B cell (primary cell): ENCODE measurements around the gene SLC30A1. TPM values are rescaled to one million over a fixed set of nuclear protein-coding genes. Genes with fewer than 3 reads are reported as not detected.

Source experiments
- ATAC-seq: fragments of 200-7000 bp; cut with Tn5 transposase; one replicate; pipeline ENCODE4 v1.10.0; 2021; ENCODE audit warnings: low read depth, mild to moderate bottlenecking, moderate number of reproducible peaks, moderate library complexity
- CTCF ChIA-PET: fragments of 350-600 bp; sonication (Branson Sonifier 250); formaldehyde crosslinking; loops from one replicate; lab custom pipeline; 2021; ENCODE audit warnings: antibody characterized with exemption, inconsistent platforms; lab: Charles Lee
- POLR2A ChIA-PET: fragments of 350-600 bp; sonication (Branson Sonifier 250); formaldehyde crosslinking; loops from one replicate; lab custom pipeline; 2021; ENCODE audit warnings: antibody characterized with exemption; lab: Charles Lee
- DNase-seq: peaks from one replicate; pipeline ENCODE4 v3.0.0; 2013
- H2AFZ ChIP-seq: 2 replicates; pipeline ENCODE4 v1.6.1; 2012; ENCODE audit warnings: mild to moderate bottlenecking, low read depth, low read length; ENCODE audit not compliant: insufficient read depth, poor library complexity, severe bottlenecking
- H3K27ac ChIP-seq, 2 donors: 1 replicate in 1 of 2; 2 replicates in 1 of 2; pipeline ENCODE4 v1.5.1; 2012 to 2013; ENCODE audit warnings: low read length in 2 of 2, mild to moderate bottlenecking in 2 of 2, moderate library complexity in 1 of 2
- H3K27me3 ChIP-seq, 4 experiments: fragments of 200-600 bp in 1 of 4; sonication (generic) in 1 of 4; replicated peaks in 1 of 4; 1 replicate in 2 of 4; 2 replicates in 2 of 4; pipeline versions ENCODE4 v1.6.1 to v1.7.0; 2013 to 2016; ENCODE audit warnings: low read length in 3 of 4, mild to moderate bottlenecking in 2 of 4, mixed read lengths in 1 of 4, moderate library complexity in 1 of 4; ENCODE audit not compliant: insufficient read depth in 4 of 4, control insufficient read depth in 3 of 4; ENCODE audit errors: control extremely low read depth in 1 of 4
- H3K36me3 ChIP-seq, 2 experiments: replicated peaks in 1 of 2; 1 replicate in 1 of 2; 2 replicates in 1 of 2; pipeline versions ENCODE4 v1.6.1 to v1.7.1; 2013; ENCODE audit warnings: low read length in 1 of 2; ENCODE audit not compliant: insufficient read depth in 2 of 2, control insufficient read depth in 1 of 2; ENCODE audit errors: control extremely low read depth in 1 of 2, extremely low read depth in 1 of 2
- H3K4me1 ChIP-seq, 2 donors: fragments of 200-600 bp in 1 of 2; sonication (generic) in 1 of 2; 1 replicate in 1 of 2; 2 replicates in 1 of 2; pipeline versions ENCODE4 v1.5.1 to v1.6.1; 2013 to 2017; ENCODE audit warnings: low read length in 2 of 2; ENCODE audit not compliant: control insufficient read depth in 2 of 2, insufficient read depth in 2 of 2
- H3K4me2 ChIP-seq: replicated peaks from 2 replicates; pipeline ENCODE3; 2012; ENCODE audit warnings: mild to moderate bottlenecking, low read depth, low read length; ENCODE audit not compliant: poor library complexity, severe bottlenecking
- H3K4me3 ChIP-seq, 5 experiments: fragments of 200-600 bp in 1 of 5; sonication (generic) in 1 of 5; 1 replicate in 3 of 5; 2 replicates in 2 of 5; pipeline versions ENCODE4 v1.5.1 to v1.7.0; 2011 to 2016; ENCODE audit warnings: low read length in 4 of 5, mild to moderate bottlenecking in 4 of 5, low read depth in 2 of 5, control low read depth in 1 of 5, moderate library complexity in 1 of 5; ENCODE audit not compliant: insufficient read depth in 1 of 5; ENCODE audit errors: control extremely low read depth in 1 of 5, extremely low read depth in 1 of 5
- H3K79me2 ChIP-seq: fragments of 200-600 bp; sonication (generic); one replicate; pipeline ENCODE4 v1.6.0; 2016; ENCODE audit warnings: low read length; ENCODE audit not compliant: control insufficient read depth, insufficient read depth
- H3K9ac ChIP-seq: fragments of 200-600 bp; sonication (generic); 2 replicates; pipeline ENCODE4 v1.6.1; 2017; ENCODE audit warnings: mild to moderate bottlenecking, low read length, moderate library complexity
- H3K9me3 ChIP-seq, 3 donors: one replicate each; pipeline versions ENCODE4 v1.6.1 to v1.7.1; 2013; ENCODE audit warnings: low read length in 2 of 3; ENCODE audit not compliant: control insufficient read depth in 2 of 3, insufficient read depth in 1 of 3; ENCODE audit errors: control extremely low read depth in 1 of 3
- H4K20me1 ChIP-seq: 2 replicates; pipeline ENCODE4 v1.6.0; 2012; ENCODE audit warnings: mild to moderate bottlenecking, low read length; ENCODE audit not compliant: insufficient read depth, control insufficient read depth, poor library complexity, severe bottlenecking
- H3K27ac Mint-ChIP-seq: one replicate; pipeline ENCODE4 v1.8.0; 2021; ENCODE audit warnings: mixed read lengths
- H3K27me3 Mint-ChIP-seq: one replicate; pipeline ENCODE4 v1.8.0; 2021; ENCODE audit warnings: mixed read lengths
- H3K4me1 Mint-ChIP-seq: one replicate; pipeline ENCODE4 v1.8.0; 2021; ENCODE audit warnings: mixed read lengths
- H3K4me3 Mint-ChIP-seq: one replicate; pipeline ENCODE4 v1.8.0; 2021; ENCODE audit warnings: mixed read lengths
- H3K9me3 Mint-ChIP-seq: one replicate; pipeline ENCODE4 v1.8.0; 2022; ENCODE audit warnings: mixed read lengths; ENCODE audit not compliant: insufficient read depth
- CTCF ChIP-seq: fragments of 200-600 bp; IDR thresholded peaks from one replicate; pipeline ENCODE4 v1.8.0; 2022; ENCODE audit warnings: antibody characterized with exemption, mild to moderate bottlenecking
- EZH2 ChIP-seq: IDR thresholded peaks from 2 replicates; pipeline ENCODE4 v1.6.1; 2012; ENCODE audit warnings: borderline replicate concordance, low read depth, mild to moderate bottlenecking, moderate library complexity, low read length; ENCODE audit not compliant: insufficient read depth, poor library complexity, severe bottlenecking
- WGBS: methylation state at CpG from one replicate; pipeline ENCODE4 v1.1.5; 2013; ENCODE audit warnings: missing lambda C conversion rate; ENCODE audit not compliant: insufficient coverage; 5-methylcytosine and 5-hydroxymethylcytosine counted together
- intact Hi-C: fragments of 100-400 bp; cut with micrococcal nuclease; formaldehyde crosslinking; loops from one replicate; pipeline ENCODE4 v1.10.0; 2022
- polyA plus RNA-seq: library from polyadenylated mRNA; depleted of rRNA; stranded (reverse); fragments of >200 nt; gene quantifications from 2 replicates; pipeline ENCODE4 v1.2.3, GENCODE V29; 2012
- total RNA-seq, 2 donors: library from RNA; stranded (reverse); fragments of 120-200 nt in 1 of 2; gene quantifications; 1 replicate in 1 of 2; 2 replicates in 1 of 2; pipeline versions ENCODE4 v1.2.3 to v1.2.4, GENCODE V29; 2013 to 2022

SLC30A1 gene
- total and polyA plus RNA-seq, 2 donors (not counting 1 experiment from before 2014, with no cell fraction given) = 1.7 to 12.2 TPM

GRCh38 chr1:211527888-211528287 is 51.1 kb downstream of the SLC30A1 start:
- Histone ChIP-seq H3K27ac (no peak overlapping the region), H3K4me3 (no peak overlapping the region), H3K36me3 (no peaks in the 10 kb centered on the region), H3K4me2 (no peak overlapping the region), H3K27me3 (no peaks in the 10 kb centered on the region), H3K4me1 (peaks cover 13 to 20% of the 10 kb centered on the region in 2 donors), H3K79me2 (no peaks in the 10 kb centered on the region), H4K20me1 (no peaks in the 10 kb centered on the region), H3K9ac (no peak overlapping the region), H2AFZ (no peak overlapping the region), H3K9me3 (peaks cover 0 to 4% (median 0%) of the 10 kb centered on the region in 3 donors)
- Mint-ChIP-seq H3K9me3 (no peaks in the 10 kb centered on the region), H3K27ac (no peak overlapping the region), H3K27me3 (peaks cover 6% of the 10 kb centered on the region), H3K4me1 (peaks cover 17% of the 10 kb centered on the region), H3K4me3 (no peak overlapping the region)
- TF ChIP-seq CTCF (no peak), EZH2 (no peak)
- intact Hi-C loops = no loop called here
- ChIA-PET CTCF (interaction anchor here (0.7 to 3.0 kb wide), 3 partner anchors 14 to 928 kb away, joined by 3 to 13 read pairs (median 3); no protein-coding TSS in a partner anchor), POLR2A (no interaction called here)
- DNase-seq (no peak), ATAC-seq (no peak)
- 46% methylated on average over 4 of the region's 5 CpGs for WGBS

- DNase-seq = no peak
- H3K36me3 ChIP-seq = no peaks in the 10 kb centered on the region
- peaks cover 13 to 20% of the 10 kb centered on the region in 2 donors for H3K4me1 ChIP-seq
- CTCF ChIA-PET = interaction anchor here (1.2 to 3.0 kb wide), 2 partner anchors 13 to 929 kb away, joined by 3 to 13 read pairs; no protein-coding TSS in a partner anchor
- no peak for ATAC-seq
- Mint-ChIP-seq H3K4me3 (no peak overlapping the region), H3K27me3 (peaks cover 6% of the 10 kb centered on the region), H3K27ac (no peak overlapping the region), H3K9me3 (no peaks in the 10 kb centered on the region), H3K4me1 (peaks cover 17% of the 10 kb centered on the region)
- TF ChIP-seq CTCF (no peak), EZH2 (no peak)
- H3K27ac ChIP-seq = no peak overlapping the region
- WGBS = no CpG with 5 or more reads among the region's 3 CpGs
- POLR2A ChIA-PET = no interaction called here
- peak overlapping the region; percentile 40 for H3K4me2 ChIP-seq
- H2AFZ ChIP-seq = no peak overlapping the region
- H3K9ac ChIP-seq = no peak overlapping the region
- H3K27me3 ChIP-seq = no peaks in the 10 kb centered on the region
- intact Hi-C loops = no loop called here
- H3K9me3 ChIP-seq = peaks cover 0 to 4% (median 0%) of the 10 kb centered on the region in 3 donors
- H4K20me1 ChIP-seq = no peaks in the 10 kb centered on the region
- no peak overlapping the region for H3K4me3 ChIP-seq
- no peaks in the 10 kb centered on the region for H3K79me2 ChIP-seq
Observed at GRCh38 chr1:211527006-211527405, 52.0 kb downstream of the SLC30A1 start.
